GM23338 (cell line): Measurements from ENCODE around the gene ACKR1. TPM values are rescaled to one million over a fixed set of nuclear protein-coding genes. Genes with fewer than 3 reads are reported as not detected.

Experiments used
- ATAC-seq: fragments of 200-7000 bp; cut with Tn5 transposase; 3 replicates; pipeline ENCODE4 v1.9.1; 2020
- DNase-seq: peaks from one replicate; pipeline ENCODE4 v3.0.0-alpha.2; 2015; ENCODE audit warnings: low spot score
- H2AFZ ChIP-seq: fragments of 200-600 bp; sonication (generic); 2 replicates; pipeline ENCODE4 v1.8.0; 2016; ENCODE audit warnings: antibody characterized with exemption, mild to moderate bottlenecking, moderate library complexity
- H3F3A ChIP-seq: fragments of 200-600 bp; sonication (generic); replicated peaks from 2 replicates; pipeline ENCODE4 v1.8.0; 2017; ENCODE audit warnings: antibody characterized with exemption, mixed run types, low read depth
- H3K27ac ChIP-seq: fragments of 200-600 bp; sonication (generic); 2 replicates; pipeline ENCODE4 v1.6.1; 2016; ENCODE audit warnings: low read depth
- H3K27me3 ChIP-seq: fragments of 200-600 bp; sonication (generic); 2 replicates; pipeline ENCODE4 v1.8.0; 2016; ENCODE audit warnings: mild to moderate bottlenecking, mixed run types, moderate library complexity; ENCODE audit not compliant: insufficient read depth
- H3K36me3 ChIP-seq: fragments of 200-600 bp; sonication (generic); 2 replicates; pipeline ENCODE4 v1.8.0; 2016; ENCODE audit warnings: mild to moderate bottlenecking; ENCODE audit not compliant: insufficient read depth
- H3K4me1 ChIP-seq: fragments of 200-600 bp; sonication (generic); 2 replicates; pipeline ENCODE4 v1.8.0; 2016; ENCODE audit warnings: mild to moderate bottlenecking, moderate library complexity; ENCODE audit not compliant: insufficient read depth
- H3K4me2 ChIP-seq: fragments of 200-600 bp; sonication (generic); 2 replicates; pipeline ENCODE4 v1.7.1; 2017; ENCODE audit warnings: mixed run types
- H3K4me3 ChIP-seq: fragments of 200-600 bp; sonication (generic); 2 replicates; pipeline ENCODE4 v1.6.1; 2016; ENCODE audit warnings: mixed run types
- H3K79me2 ChIP-seq: fragments of 200-600 bp; sonication (generic); replicated peaks from 2 replicates; pipeline ENCODE4 v1.8.0; 2017; ENCODE audit warnings: mild to moderate bottlenecking; ENCODE audit not compliant: insufficient read depth
- H3K9me2 ChIP-seq: fragments of 200-600 bp; sonication (generic); 2 replicates; pipeline ENCODE4 v1.8.0; 2017; ENCODE audit not compliant: insufficient read depth
- H4K20me1 ChIP-seq: fragments of 200-600 bp; sonication (generic); replicated peaks from 2 replicates; pipeline ENCODE4 v1.8.0; 2017; ENCODE audit warnings: mild to moderate bottlenecking; ENCODE audit not compliant: insufficient read depth
- H3K27ac Mint-ChIP-seq: 2 replicates; pipeline ENCODE4 v1.8.0; 2020; ENCODE audit warnings: inconsistent platforms, mild to moderate bottlenecking, moderate library complexity, mixed read lengths
- H3K27me3 Mint-ChIP-seq: 3 replicates; pipeline ENCODE4 v1.8.0; 2022; ENCODE audit warnings: low read depth, mild to moderate bottlenecking, moderate library complexity, mixed read lengths, inconsistent platforms; ENCODE audit not compliant: insufficient read depth, poor library complexity
- H3K36me3 Mint-ChIP-seq: 3 replicates; pipeline ENCODE4 v1.8.0; 2021; ENCODE audit warnings: low read depth, mild to moderate bottlenecking, inconsistent platforms, moderate library complexity, mixed read lengths
- H3K4me1 Mint-ChIP-seq: 3 replicates; pipeline ENCODE4 v1.8.0; 2020; ENCODE audit warnings: mild to moderate bottlenecking, inconsistent platforms, mixed read lengths
- H3K4me3 Mint-ChIP-seq: 3 replicates; pipeline ENCODE4 v1.8.0; 2021; ENCODE audit warnings: moderate library complexity, mild to moderate bottlenecking, inconsistent platforms, mixed read lengths
- H3K9me3 Mint-ChIP-seq: 3 replicates; pipeline ENCODE4 v1.8.0; 2020; ENCODE audit warnings: moderate library complexity, mild to moderate bottlenecking, inconsistent platforms, mixed read lengths
- CREB1 ChIP-seq: fragments of 250-450 bp; sonication (Bioruptor Pico); IDR thresholded peaks from 2 replicates; pipeline ENCODE4 v1.5.0; 2020; ENCODE audit warnings: low read depth, mild to moderate bottlenecking, moderate library complexity
- EZH2 ChIP-seq: fragments of 200-600 bp; sonication (generic); IDR thresholded peaks from one replicate; pipeline ENCODE4 v1.8.0; 2017; ENCODE audit warnings: antibody characterized with exemption, mild to moderate bottlenecking, low read depth; ENCODE audit not compliant: unreplicated experiment
- EZH2phosphoT487 ChIP-seq: fragments of 200-600 bp; sonication (generic); IDR thresholded peaks from one replicate; pipeline ENCODE4 v1.8.1; 2018; ENCODE audit warnings: antibody characterized with exemption; ENCODE audit not compliant: unreplicated experiment
- JUNB ChIP-seq: IDR thresholded peaks from one replicate; pipeline ENCODE4 v1.6.1; 2016; ENCODE audit warnings: antibody characterized with exemption; ENCODE audit not compliant: unreplicated experiment
- NANOG ChIP-seq: IDR thresholded peaks from 2 replicates; pipeline ENCODE4 v1.6.1; 2016; ENCODE audit warnings: antibody characterized with exemption, borderline replicate concordance
- POLR2AphosphoS5 ChIP-seq: IDR thresholded peaks from 2 replicates; pipeline ENCODE4 v1.6.1; 2016; ENCODE audit warnings: antibody characterized with exemption, low read depth
- STAT1 ChIP-seq: IDR thresholded peaks from one replicate; pipeline ENCODE4 v1.6.1; 2016; ENCODE audit warnings: antibody characterized with exemption; ENCODE audit not compliant: unreplicated experiment
- ZNF114 ChIP-seq: fragments of 250-450 bp; sonication (Bioruptor Pico); IDR thresholded peaks from 2 replicates; pipeline ENCODE4 v1.5.0; 2020; ENCODE audit warnings: mild to moderate bottlenecking, moderate library complexity
- ZNF331 ChIP-seq: fragments of 250-450 bp; sonication (Bioruptor Pico); IDR thresholded peaks from 2 replicates; pipeline ENCODE4 v1.5.0; 2020; ENCODE audit warnings: low read depth, mild to moderate bottlenecking, moderate library complexity
- polyA plus RNA-seq: library from polyadenylated mRNA; unstranded; fragments of >200 nt; fragmentation: Nextera tagmentation; extraction: Ambion mirVana; gene quantifications from 2 replicates; pipeline ENCODE4 v1.2.1, GENCODE V29; 2016
- total RNA-seq: library from RNA; depleted of rRNA; stranded (reverse); fragments of >200 nt; shearing (Covaris generic); gene quantifications from 2 replicates; pipeline ENCODE4 v1.2.3, GENCODE V29; 2014
- TF ChIP-seq, protein P1 (sequence below): IDR thresholded peaks from one replicate; pipeline ENCODE4 v1.6.1; 2018; ENCODE audit warnings: antibody characterized with exemption; ENCODE audit not compliant: unreplicated experiment
- TF ChIP-seq, protein P2 (sequence below), 2 experiments: fragments of 200-600 bp in 1 of 2; sonication (generic) in 1 of 2; conservative IDR thresholded peaks; 2 replicates each; pipeline versions ENCODE4 v1.5.1 to v1.6.1; 2016 to 2017; ENCODE audit warnings: antibody characterized with exemption in 2 of 2, low read depth in 2 of 2, mild to moderate bottlenecking in 2 of 2, moderate library complexity in 1 of 2
- TF ChIP-seq, protein P3 (sequence below): fragments of 250-450 bp; sonication (Bioruptor Pico); IDR thresholded peaks from 2 replicates; pipeline ENCODE4 v1.5.0; 2020; ENCODE audit warnings: mild to moderate bottlenecking, moderate library complexity
- TF ChIP-seq, protein P4 (sequence below): IDR thresholded peaks from 2 replicates; pipeline ENCODE4 v1.6.1; 2016; ENCODE audit warnings: antibody characterized with exemption

The ACKR1 gene
- total and polyA plus RNA-seq, 2 experiments from 2014 or later, result 0.29 TPM; not detected in 1

GRCh38 chr1:159173320-159173719 is 31.4 kb upstream of the ACKR1 start:
- ATAC-seq (peak; percentile 3; the same call in 1 of the 3 replicates), DNase-seq (no peak)
- peak overlapping the region; percentile 87 for H3K4me3 Mint-ChIP-seq
- no peak overlapping the region for H2AFZ ChIP-seq
- no peak overlapping the region for H3K27ac Mint-ChIP-seq
- no peak overlapping the region for H3K27ac ChIP-seq
- peaks cover 4% of the 10 kb centered on the region; the same call in 1 of the 2 replicates for H3K79me2 ChIP-seq
- H3K9me2 ChIP-seq, result no peaks in the 10 kb centered on the region
- H3K4me1 Mint-ChIP-seq, result peaks cover 16% of the 10 kb centered on the region
- H3K4me1 ChIP-seq, result peaks cover 9% of the 10 kb centered on the region; the same call in 1 of the 2 replicates
- H3K4me3 ChIP-seq, result peak overlapping the region; percentile 93
- H3F3A ChIP-seq, result no peaks in the 10 kb centered on the region
- H4K20me1 ChIP-seq, result peaks cover 16% of the 10 kb centered on the region
- TF ChIP-seq JUNB (no peak), EZH2phosphoT487 (no peak), ZNF331 (CRISPR knock-in tag) (no peak), POLR2AphosphoS5 (no peak), NANOG (no peak), ZNF114 (CRISPR knock-in tag) (no peak), CREB1 (CRISPR knock-in tag) (no peak), STAT1 (no peak), EZH2 (no peak)
- TF ChIP-seq, protein P1, sequence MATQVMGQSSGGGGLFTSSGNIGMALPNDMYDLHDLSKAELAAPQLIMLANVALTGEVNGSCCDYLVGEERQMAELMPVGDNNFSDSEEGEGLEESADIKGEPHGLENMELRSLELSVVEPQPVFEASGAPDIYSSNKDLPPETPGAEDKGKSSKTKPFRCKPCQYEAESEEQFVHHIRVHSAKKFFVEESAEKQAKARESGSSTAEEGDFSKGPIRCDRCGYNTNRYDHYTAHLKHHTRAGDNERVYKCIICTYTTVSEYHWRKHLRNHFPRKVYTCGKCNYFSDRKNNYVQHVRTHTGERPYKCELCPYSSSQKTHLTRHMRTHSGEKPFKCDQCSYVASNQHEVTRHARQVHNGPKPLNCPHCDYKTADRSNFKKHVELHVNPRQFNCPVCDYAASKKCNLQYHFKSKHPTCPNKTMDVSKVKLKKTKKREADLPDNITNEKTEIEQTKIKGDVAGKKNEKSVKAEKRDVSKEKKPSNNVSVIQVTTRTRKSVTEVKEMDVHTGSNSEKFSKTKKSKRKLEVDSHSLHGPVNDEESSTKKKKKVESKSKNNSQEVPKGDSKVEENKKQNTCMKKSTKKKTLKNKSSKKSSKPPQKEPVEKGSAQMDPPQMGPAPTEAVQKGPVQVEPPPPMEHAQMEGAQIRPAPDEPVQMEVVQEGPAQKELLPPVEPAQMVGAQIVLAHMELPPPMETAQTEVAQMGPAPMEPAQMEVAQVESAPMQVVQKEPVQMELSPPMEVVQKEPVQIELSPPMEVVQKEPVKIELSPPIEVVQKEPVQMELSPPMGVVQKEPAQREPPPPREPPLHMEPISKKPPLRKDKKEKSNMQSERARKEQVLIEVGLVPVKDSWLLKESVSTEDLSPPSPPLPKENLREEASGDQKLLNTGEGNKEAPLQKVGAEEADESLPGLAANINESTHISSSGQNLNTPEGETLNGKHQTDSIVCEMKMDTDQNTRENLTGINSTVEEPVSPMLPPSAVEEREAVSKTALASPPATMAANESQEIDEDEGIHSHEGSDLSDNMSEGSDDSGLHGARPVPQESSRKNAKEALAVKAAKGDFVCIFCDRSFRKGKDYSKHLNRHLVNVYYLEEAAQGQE, result no peak
- TF ChIP-seq, protein P2, sequence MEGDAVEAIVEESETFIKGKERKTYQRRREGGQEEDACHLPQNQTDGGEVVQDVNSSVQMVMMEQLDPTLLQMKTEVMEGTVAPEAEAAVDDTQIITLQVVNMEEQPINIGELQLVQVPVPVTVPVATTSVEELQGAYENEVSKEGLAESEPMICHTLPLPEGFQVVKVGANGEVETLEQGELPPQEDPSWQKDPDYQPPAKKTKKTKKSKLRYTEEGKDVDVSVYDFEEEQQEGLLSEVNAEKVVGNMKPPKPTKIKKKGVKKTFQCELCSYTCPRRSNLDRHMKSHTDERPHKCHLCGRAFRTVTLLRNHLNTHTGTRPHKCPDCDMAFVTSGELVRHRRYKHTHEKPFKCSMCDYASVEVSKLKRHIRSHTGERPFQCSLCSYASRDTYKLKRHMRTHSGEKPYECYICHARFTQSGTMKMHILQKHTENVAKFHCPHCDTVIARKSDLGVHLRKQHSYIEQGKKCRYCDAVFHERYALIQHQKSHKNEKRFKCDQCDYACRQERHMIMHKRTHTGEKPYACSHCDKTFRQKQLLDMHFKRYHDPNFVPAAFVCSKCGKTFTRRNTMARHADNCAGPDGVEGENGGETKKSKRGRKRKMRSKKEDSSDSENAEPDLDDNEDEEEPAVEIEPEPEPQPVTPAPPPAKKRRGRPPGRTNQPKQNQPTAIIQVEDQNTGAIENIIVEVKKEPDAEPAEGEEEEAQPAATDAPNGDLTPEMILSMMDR (conservative IDR thresholded peaks at IDR 0.05; ENCODE audit: low read depth in 2 of 2), result no peak
- TF ChIP-seq, protein P3, sequence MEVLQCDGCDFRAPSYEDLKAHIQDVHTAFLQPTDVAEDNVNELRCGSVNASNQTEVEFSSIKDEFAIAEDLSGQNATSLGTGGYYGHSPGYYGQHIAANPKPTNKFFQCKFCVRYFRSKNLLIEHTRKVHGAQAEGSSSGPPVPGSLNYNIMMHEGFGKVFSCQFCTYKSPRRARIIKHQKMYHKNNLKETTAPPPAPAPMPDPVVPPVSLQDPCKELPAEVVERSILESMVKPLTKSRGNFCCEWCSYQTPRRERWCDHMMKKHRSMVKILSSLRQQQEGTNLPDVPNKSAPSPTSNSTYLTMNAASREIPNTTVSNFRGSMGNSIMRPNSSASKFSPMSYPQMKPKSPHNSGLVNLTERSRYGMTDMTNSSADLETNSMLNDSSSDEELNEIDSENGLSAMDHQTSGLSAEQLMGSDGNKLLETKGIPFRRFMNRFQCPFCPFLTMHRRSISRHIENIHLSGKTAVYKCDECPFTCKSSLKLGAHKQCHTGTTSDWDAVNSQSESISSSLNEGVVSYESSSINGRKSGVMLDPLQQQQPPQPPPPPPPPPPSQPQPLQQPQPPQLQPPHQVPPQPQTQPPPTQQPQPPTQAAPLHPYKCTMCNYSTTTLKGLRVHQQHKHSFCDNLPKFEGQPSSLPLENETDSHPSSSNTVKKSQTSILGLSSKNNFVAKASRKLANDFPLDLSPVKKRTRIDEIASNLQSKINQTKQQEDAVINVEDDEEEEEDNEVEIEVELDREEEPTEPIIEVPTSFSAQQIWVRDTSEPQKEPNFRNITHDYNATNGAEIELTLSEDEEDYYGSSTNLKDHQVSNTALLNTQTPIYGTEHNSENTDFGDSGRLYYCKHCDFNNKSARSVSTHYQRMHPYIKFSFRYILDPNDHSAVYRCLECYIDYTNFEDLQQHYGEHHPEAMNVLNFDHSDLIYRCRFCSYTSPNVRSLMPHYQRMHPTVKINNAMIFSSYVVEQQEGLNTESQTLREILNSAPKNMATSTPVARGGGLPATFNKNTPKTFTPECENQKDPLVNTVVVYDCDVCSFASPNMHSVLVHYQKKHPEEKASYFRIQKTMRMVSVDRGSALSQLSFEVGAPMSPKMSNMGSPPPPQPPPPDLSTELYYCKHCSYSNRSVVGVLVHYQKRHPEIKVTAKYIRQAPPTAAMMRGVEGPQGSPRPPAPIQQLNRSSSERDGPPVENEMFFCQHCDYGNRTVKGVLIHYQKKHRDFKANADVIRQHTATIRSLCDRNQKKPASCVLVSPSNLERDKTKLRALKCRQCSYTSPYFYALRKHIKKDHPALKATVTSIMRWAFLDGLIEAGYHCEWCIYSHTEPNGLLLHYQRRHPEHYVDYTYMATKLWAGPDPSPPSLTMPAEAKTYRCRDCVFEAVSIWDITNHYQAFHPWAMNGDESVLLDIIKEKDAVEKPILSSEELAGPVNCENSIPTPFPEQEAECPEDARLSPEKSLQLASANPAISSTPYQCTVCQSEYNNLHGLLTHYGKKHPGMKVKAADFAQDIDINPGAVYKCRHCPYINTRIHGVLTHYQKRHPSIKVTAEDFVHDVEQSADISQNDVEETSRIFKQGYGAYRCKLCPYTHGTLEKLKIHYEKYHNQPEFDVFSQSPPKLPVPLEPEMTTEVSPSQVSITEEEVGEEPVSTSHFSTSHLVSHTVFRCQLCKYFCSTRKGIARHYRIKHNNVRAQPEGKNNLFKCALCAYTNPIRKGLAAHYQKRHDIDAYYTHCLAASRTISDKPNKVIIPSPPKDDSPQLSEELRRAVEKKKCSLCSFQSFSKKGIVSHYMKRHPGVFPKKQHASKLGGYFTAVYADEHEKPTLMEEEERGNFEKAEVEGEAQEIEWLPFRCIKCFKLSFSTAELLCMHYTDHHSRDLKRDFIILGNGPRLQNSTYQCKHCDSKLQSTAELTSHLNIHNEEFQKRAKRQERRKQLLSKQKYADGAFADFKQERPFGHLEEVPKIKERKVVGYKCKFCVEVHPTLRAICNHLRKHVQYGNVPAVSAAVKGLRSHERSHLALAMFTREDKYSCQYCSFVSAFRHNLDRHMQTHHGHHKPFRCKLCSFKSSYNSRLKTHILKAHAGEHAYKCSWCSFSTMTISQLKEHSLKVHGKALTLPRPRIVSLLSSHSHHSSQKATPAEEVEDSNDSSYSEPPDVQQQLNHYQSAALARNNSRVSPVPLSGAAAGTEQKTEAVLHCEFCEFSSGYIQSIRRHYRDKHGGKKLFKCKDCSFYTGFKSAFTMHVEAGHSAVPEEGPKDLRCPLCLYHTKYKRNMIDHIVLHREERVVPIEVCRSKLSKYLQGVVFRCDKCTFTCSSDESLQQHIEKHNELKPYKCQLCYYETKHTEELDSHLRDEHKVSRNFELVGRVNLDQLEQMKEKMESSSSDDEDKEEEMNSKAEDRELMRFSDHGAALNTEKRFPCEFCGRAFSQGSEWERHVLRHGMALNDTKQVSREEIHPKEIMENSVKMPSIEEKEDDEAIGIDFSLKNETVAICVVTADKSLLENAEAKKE (CRISPR knock-in tag), result no peak
- TF ChIP-seq, protein P4, sequence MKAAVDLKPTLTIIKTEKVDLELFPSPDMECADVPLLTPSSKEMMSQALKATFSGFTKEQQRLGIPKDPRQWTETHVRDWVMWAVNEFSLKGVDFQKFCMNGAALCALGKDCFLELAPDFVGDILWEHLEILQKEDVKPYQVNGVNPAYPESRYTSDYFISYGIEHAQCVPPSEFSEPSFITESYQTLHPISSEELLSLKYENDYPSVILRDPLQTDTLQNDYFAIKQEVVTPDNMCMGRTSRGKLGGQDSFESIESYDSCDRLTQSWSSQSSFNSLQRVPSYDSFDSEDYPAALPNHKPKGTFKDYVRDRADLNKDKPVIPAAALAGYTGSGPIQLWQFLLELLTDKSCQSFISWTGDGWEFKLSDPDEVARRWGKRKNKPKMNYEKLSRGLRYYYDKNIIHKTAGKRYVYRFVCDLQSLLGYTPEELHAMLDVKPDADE, result no peak
- no peaks in the 10 kb centered on the region for H3K36me3 ChIP-seq
- H3K9me3 Mint-ChIP-seq, result no peaks in the 10 kb centered on the region
- H3K27me3 ChIP-seq, result peaks cover 12% of the 10 kb centered on the region; the same call in 1 of the 2 replicates
- peaks cover 9% of the 10 kb centered on the region for H3K27me3 Mint-ChIP-seq
- H3K36me3 Mint-ChIP-seq, result no peaks in the 10 kb centered on the region; the same call in 2 of the 3 replicates
- peak overlapping the region; percentile 99 for H3K4me2 ChIP-seq
